HFFc6 (cell line): Measurements from ENCODE around the gene TUT4. TPM values are rescaled to one million over a fixed set of nuclear protein-coding genes. Genes with fewer than 3 reads are reported as not detected.

Experiments used
- DNase-seq: peaks from one replicate; pipeline ENCODE4 v3.0.0-alpha.2; 2018
- H3K27ac Mint-ChIP-seq: 2 replicates; pipeline ENCODE4 v1.8.0; 2020; ENCODE audit warnings: mild to moderate bottlenecking, mixed read lengths
- H3K27me3 Mint-ChIP-seq: 2 replicates; pipeline ENCODE4 v1.8.0; 2021; ENCODE audit warnings: mild to moderate bottlenecking, moderate library complexity, mixed read lengths; ENCODE audit not compliant: insufficient read depth
- H3K36me3 Mint-ChIP-seq: 2 replicates; pipeline ENCODE4 v1.8.0; 2021; ENCODE audit warnings: low read depth, mixed read lengths
- H3K4me1 Mint-ChIP-seq: 2 replicates; pipeline ENCODE4 v1.8.0; 2020; ENCODE audit warnings: low read depth, mixed read lengths
- H3K4me3 Mint-ChIP-seq: 2 replicates; pipeline ENCODE4 v1.8.0; 2020; ENCODE audit warnings: mild to moderate bottlenecking, moderate library complexity, mixed read lengths
- H3K9me3 Mint-ChIP-seq: 2 replicates; pipeline ENCODE4 v1.8.0; 2020; ENCODE audit warnings: mild to moderate bottlenecking, mixed read lengths
- CTCF ChIP-seq: fragments of 200-600 bp; sonication (generic); IDR thresholded peaks from 2 replicates; pipeline ENCODE4 v1.5.0; 2021; ENCODE audit warnings: antibody characterized with exemption, mild to moderate bottlenecking
- total RNA-seq, 6 experiments: library from RNA; stranded (reverse); fragmentation: NEBNext Ultra II Directional; extraction: Animal tissue kit (Norgen Biotek cat#: 25700); gene quantifications; 2 replicates in 1 of 6; 3 replicates in 5 of 6; pipeline ENCODE4 v1.2.3, GENCODE V29; 2021

TUT4 gene
- total RNA-seq, 6 experiments from 2014 or later = 24.1 to 32.0 (median 27.2) TPM

DNA sequence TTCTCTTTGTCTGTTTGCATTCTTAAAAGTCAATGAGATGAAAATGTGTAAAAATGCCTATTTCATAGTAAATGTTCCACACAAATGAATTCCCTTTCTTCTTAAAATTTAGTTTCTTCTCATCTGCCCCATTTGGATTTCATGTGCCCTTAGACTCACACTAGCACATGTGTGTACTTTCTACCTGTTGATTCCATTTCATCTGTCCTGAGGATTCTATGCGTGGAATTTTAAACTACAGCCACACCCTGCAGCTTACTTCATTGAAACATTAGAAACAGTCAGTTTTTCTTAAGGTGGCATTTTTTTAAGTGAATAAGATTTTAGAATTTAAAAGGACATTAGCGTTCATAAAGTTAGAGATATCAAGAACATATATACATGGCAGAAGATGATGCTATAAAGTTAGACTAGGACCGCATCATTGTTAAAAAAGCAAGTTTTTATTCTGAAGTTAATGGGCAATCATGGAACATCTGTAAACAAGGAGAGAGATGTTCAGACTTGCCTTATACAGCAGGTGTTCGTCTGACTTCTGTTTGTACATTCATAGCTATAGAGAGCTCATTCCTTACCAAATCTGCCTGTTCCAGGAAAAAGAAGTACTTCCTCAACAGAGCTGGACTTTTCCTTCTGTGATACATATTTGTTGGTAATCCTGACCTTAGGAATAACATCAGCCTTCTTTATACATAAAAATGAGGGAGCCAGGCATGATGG, 3.9 kb upstream of the TUT4 start:
- no peak overlapping the region for H3K27ac Mint-ChIP-seq
- H3K9me3 Mint-ChIP-seq = no peaks in the 10 kb centered on the region
- peaks cover 3% of the 10 kb centered on the region for H3K27me3 Mint-ChIP-seq
- no peak overlapping the region for H3K4me3 Mint-ChIP-seq
- TF ChIP-seq CTCF = no peak
- H3K4me1 Mint-ChIP-seq = peaks cover 23% of the 10 kb centered on the region
- H3K36me3 Mint-ChIP-seq = no peaks in the 10 kb centered on the region
- DNase-seq = no peak

DNA sequence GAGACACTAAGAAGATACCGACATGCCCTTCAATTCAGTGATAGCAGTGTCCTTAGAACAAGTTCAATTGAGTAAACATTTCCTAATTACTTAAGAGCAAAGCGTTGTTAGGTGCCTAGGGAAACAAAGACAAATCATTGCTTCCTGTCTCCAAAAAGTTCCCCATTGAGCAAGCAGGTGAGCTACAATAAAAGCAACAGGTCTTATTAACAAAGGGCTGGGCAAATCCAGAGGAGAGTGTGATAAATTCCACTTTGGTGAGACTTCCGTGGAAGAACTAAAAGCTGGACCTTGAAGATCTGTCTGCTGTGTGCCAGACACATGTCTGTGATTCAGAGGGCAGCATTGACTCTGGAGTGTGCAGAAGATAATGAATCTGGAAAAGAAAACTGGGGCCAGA, 1.9 kb upstream of the TUT4 start:
- Mint-ChIP-seq H3K9me3 (no peaks in the 10 kb centered on the region), H3K27ac (peak overlapping the region; percentile 69), H3K4me3 (no peak overlapping the region; the same call in 1 of the 2 replicates), H3K36me3 (no peaks in the 10 kb centered on the region), H3K4me1 (peaks cover 23% of the 10 kb centered on the region), H3K27me3 (peaks cover 2% of the 10 kb centered on the region)
- peak; percentile 31 for DNase-seq
- TF ChIP-seq CTCF = no peak

GRCh38 chr1:52554267-52554640, 1.4 kb upstream of the TUT4 start:
- no peaks in the 10 kb centered on the region for H3K36me3 Mint-ChIP-seq
- H3K27me3 Mint-ChIP-seq = peaks cover 2% of the 10 kb centered on the region
- DNase-seq = no peak
- TF ChIP-seq CTCF = no peak
- peaks cover 27% of the 10 kb centered on the region for H3K4me1 Mint-ChIP-seq
- no peaks in the 10 kb centered on the region for H3K9me3 Mint-ChIP-seq
- H3K4me3 Mint-ChIP-seq = no peak overlapping the region; the same call in 1 of the 2 replicates
- peak overlapping the region; percentile 69 for H3K27ac Mint-ChIP-seq

DNA sequence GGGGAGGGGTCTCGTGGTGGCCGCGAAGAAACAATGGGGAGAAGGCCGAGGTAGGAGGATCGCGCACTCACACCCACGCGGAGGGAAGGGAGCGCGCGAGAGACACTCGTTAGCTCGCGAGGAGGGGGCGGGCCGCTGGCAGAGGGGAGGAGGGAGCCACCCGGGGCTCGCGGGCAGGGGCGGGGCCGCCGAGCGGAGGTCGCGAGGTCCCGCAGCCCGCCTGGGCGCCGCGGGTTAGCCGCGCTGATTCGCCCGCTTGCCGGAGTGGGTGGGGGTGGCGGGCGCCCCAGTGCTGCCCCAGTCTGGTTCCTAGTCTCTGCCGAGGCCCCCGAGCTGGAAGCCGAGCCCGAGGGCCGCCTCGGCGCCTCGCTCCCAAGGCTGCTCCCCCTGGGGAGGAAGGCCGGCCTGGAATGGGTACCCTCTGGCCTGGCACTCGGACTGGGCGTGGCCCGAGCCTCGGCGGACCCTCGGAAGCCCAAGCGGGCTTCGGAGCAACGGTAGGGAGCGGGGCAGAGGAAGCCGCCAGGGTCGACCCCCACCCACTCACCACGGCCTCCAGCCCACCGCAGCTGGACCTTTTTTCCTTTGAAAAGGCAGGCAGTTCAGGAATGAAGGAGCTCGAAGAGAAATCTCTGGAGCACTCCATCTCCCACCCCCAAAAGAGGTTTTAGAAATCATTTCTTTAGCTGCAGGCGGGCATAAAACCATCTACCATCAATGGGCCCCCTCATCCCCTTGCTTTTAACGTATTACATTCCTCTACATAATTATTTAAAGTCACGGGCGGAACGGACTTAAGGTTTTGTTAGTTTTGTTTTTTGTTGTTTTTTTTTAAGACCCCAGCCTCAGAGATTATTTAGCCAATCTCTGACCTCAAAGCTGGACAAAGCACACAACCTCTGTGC, 722 bp upstream of the TUT4 start:
- Mint-ChIP-seq H3K27ac (peak overlapping the region; percentile 79), H3K27me3 (peaks cover 2% of the 10 kb centered on the region), H3K4me1 (peaks cover 33% of the 10 kb centered on the region), H3K9me3 (no peaks in the 10 kb centered on the region), H3K36me3 (no peaks in the 10 kb centered on the region), H3K4me3 (no peak overlapping the region; the same call in 1 of the 2 replicates)
- no peak for TF ChIP-seq CTCF
- DNase-seq = peak; percentile 75

DNA sequence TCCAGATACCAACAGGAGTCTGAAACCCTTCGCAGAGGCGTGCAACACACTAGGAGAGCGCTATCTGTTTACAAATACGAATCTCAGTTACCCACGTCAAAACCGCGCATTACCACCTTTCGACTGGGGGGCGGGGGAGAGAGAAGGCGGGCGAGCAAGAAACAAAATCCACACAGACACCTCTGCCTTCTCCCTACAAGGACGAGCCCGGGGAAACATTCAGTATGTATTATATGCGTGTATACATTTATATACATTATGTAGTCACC, 722 bp downstream of the TUT4 start:
- H3K4me1 Mint-ChIP-seq = peaks cover 42% of the 10 kb centered on the region
- H3K27me3 Mint-ChIP-seq = peaks cover under 1% of the 10 kb centered on the region; the same call in 1 of the 2 replicates
- peak; percentile 34 for DNase-seq
- H3K9me3 Mint-ChIP-seq = no peaks in the 10 kb centered on the region
- H3K4me3 Mint-ChIP-seq = no peak overlapping the region
- no peak for TF ChIP-seq CTCF
- H3K27ac Mint-ChIP-seq = no peak overlapping the region
- H3K36me3 Mint-ChIP-seq = no peaks in the 10 kb centered on the region
